H7 (cell line): ENCODE measurements around the gene MARK3. TPM values are rescaled to one million over a fixed set of nuclear protein-coding genes. Genes with fewer than 3 reads are reported as not detected.
"Not testable (repeated sequence)": the region's sequence is repeated elsewhere in the genome, so short reads cannot be mapped to it uniquely, and the experiment has no call there.

ENCODE experiments used
- DNase-seq: peaks from one replicate; pipeline ENCODE4 v3.0.0; 2012
- H3K27me3 ChIP-seq: 2 replicates; pipeline ENCODE4 v1.6.0; 2011; ENCODE audit warnings: mild to moderate bottlenecking, low read length; ENCODE audit not compliant: control insufficient read depth, insufficient read depth
- H3K36me3 ChIP-seq: replicated peaks from 2 replicates; pipeline ENCODE4 v1.5.1; 2011; ENCODE audit warnings: low read length; ENCODE audit not compliant: control insufficient read depth, insufficient read depth
- H3K4me3 ChIP-seq: 2 replicates; pipeline ENCODE4 v1.5.1; 2011; ENCODE audit warnings: low read depth, mild to moderate bottlenecking, control low read depth, low read length, moderate library complexity; ENCODE audit not compliant: insufficient read depth
- total RNA-seq: library from RNA; depleted of rRNA; stranded (reverse); fragments of >200 nt; shearing (Covaris generic); gene quantifications from 2 replicates; pipeline ENCODE4 v1.2.3, GENCODE V29; 2014

MARK3 gene
- total RNA-seq, 1 experiment from 2014 or later, result 66.0 TPM

DNA sequence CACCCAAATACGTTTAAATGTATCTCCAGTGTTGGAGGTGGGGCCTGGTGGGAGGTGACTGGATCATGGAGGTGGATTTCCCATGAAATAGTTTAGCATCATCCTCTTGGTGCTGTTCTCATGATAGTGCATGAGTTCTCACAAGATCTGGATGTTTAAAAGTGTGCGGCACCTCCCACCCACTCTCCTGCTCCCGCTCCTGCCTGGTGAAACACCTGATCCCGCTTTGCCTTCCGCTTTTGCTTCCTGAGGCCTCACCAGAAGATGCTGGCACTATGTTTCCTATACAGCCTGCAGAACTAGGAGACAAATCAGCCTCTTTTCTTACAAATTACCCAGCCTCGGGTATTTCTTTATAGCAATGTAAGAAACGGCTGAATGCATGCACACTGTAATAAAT, 31.1 kb upstream of the MARK3 start:
- H3K27me3 ChIP-seq, result no peaks in the 10 kb centered on the region
- H3K36me3 ChIP-seq, result no peaks in the 10 kb centered on the region
- DNase-seq, result no peak
- no peak overlapping the region for H3K4me3 ChIP-seq

DNA sequence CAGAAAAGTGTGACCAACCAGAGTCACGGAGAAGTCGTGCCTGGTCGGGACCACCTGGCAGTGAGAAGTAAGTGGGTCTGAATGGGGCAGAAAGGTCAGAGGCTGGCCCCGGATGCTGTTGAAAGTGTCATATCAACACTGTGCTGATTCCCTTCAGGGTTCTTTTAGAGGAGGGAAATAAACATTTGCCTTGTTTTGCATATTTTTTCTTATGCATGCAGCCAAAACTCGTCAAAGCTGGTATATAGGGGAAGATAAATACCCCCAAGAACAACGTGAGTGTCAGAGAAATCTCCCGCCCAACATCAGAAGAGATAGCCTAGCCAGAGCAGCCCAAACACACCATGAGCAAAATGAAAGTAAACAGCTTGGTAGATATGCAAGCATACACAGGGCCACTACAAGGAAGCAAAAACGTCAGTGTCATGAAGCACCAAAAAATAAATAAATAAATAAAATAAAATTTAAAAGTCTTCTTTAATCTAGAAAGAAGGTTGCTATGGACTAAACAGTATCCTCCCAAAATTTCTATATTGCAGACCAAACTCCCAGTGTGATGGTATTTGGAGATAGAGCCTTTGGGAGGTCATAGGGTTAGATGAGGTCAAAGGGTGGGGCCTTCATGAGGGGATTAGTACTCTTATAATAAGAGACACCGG, 29.1 kb upstream of the MARK3 start:
- H3K4me3 ChIP-seq, result no peak overlapping the region
- no peak for DNase-seq
- no peaks in the 10 kb centered on the region for H3K27me3 ChIP-seq
- H3K36me3 ChIP-seq, result no peaks in the 10 kb centered on the region

DNA sequence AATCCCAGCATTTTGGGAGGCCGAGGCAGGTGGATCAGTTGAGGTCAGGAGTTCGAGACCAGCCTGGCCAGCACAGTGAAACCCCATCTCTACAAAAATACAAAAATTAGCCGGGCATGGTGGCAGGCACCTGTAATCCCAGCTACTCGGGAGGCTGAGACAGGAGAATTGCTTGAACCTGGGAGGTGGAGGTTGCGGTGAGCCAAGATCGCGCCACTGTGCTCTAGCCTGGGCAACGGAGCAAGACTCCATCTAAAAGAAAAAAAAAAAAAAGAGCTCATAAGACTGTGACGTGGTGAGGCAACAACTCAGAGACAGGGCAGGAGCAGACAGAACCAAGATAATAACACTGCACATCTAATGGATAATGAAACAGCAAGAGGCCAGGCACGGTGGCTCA, 27.7 kb upstream of the MARK3 start:
- H3K4me3 ChIP-seq, DNase-seq, H3K27me3 ChIP-seq, H3K36me3 ChIP-seq: not testable (repeated sequence)

GRCh38 chr14:103360548-103360947, 24.7 kb upstream of the MARK3 start:
- H3K4me3 ChIP-seq, result no peak overlapping the region
- no peaks in the 10 kb centered on the region for H3K27me3 ChIP-seq
- no peak for DNase-seq

GRCh38 chr14:103361867-103362266, 23.3 kb upstream of the MARK3 start:
- Histone ChIP-seq H3K27me3 (no peaks in the 10 kb centered on the region), H3K36me3 (no peaks in the 10 kb centered on the region)
- no peak for DNase-seq

More at GRCh38 chr14:103360548-103360947, 24.7 kb upstream of the MARK3 start:
- H3K36me3 ChIP-seq, result no peaks in the 10 kb centered on the region

GRCh38 chr14:103362780-103363179, 22.4 kb upstream of the MARK3 start:
- DNase-seq, result no peak
- H3K36me3 ChIP-seq, result no peaks in the 10 kb centered on the region
- H3K4me3 ChIP-seq, result no peak overlapping the region
- no peaks in the 10 kb centered on the region for H3K27me3 ChIP-seq

More at GRCh38 chr14:103361867-103362266, 23.3 kb upstream of the MARK3 start:
- no peak overlapping the region for H3K4me3 ChIP-seq

- no peaks in the 10 kb centered on the region for H3K27me3 ChIP-seq
- H3K4me3 ChIP-seq, result no peak overlapping the region
- H3K36me3 ChIP-seq, result no peaks in the 10 kb centered on the region
- DNase-seq, result no peak
Observed at GRCh38 chr14:103366741-103367140, 18.5 kb upstream of the MARK3 start.

DNA sequence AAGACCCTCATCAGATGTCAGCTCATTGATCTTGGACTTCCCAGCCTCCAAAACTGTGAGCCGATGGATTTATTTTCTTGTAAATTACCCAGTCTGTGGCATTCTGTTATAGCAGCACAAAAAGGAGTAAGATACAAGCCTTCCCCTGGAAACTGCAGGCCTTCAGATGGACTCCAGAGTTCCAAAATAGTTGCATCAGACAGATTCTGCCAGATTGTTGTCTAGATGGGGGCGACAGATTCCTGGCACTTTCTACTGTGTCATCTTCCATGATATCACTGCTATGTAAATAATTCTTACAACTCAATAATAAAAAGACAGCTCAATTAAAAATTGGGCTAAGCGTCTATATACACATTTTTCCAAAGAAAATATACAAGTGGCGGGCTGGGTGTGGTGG, 17.2 kb upstream of the MARK3 start:
- Histone ChIP-seq H3K27me3 (no peaks in the 10 kb centered on the region), H3K4me3 (no peak overlapping the region), H3K36me3 (no peaks in the 10 kb centered on the region)
- no peak for DNase-seq

- Histone ChIP-seq H3K36me3 (no peaks in the 10 kb centered on the region), H3K4me3 (no peak overlapping the region), H3K27me3 (no peaks in the 10 kb centered on the region)
- DNase-seq, result no peak
Observed at GRCh38 chr14:103370087-103370486, 15.1 kb upstream of the MARK3 start.

GRCh38 chr14:103372017-103372416, 13.2 kb upstream of the MARK3 start:
- Histone ChIP-seq H3K4me3 (no peak overlapping the region), H3K36me3 (no peaks in the 10 kb centered on the region), H3K27me3 (no peaks in the 10 kb centered on the region)
- DNase-seq, result no peak

DNA sequence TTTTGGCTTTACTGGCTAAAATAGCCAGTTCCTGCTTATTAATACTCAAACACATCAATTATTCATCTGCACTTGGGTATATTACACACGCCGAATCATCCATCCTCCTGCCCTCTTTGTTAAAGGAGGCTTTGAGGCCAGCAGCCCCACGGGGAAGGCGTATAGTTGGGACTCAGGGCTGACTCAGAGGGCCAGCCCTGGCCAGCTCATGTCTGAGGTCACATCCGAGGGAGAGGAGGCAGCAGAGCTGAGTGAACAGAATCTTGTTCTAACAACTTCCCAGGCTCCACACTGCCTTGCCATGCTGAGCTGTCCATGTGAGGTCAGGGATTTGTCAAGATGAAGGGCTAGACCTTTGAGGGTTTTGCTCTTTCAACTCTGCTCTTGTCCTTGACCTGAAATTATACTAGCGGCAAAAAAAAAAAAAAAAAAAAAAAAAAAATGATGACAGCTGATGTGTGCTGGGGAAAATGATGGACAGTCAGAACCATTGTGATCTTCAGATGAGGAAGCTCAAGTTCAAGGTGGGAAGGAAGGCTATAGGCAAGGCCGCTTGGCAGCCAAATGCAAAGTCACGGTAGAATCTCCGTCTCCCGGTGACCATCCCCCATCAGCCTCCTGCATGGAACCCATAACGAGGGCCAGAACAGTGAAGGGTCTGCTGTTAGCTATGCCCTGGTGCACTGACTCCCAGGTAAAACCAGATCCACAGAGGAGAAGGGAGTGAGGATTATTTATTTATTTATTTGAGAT, 12.5 kb upstream of the MARK3 start:
- H3K27me3 ChIP-seq, result no peaks in the 10 kb centered on the region
- H3K36me3 ChIP-seq, result no peaks in the 10 kb centered on the region
- no peak overlapping the region for H3K4me3 ChIP-seq
- peak; percentile 64 for DNase-seq

- DNase-seq, result no peak
- no peak overlapping the region for H3K4me3 ChIP-seq
- H3K36me3 ChIP-seq, result no peaks in the 10 kb centered on the region
- no peaks in the 10 kb centered on the region for H3K27me3 ChIP-seq
Observed at GRCh38 chr14:103374121-103374520, 11.1 kb upstream of the MARK3 start.

- H3K36me3 ChIP-seq, result no peaks in the 10 kb centered on the region
- no peaks in the 10 kb centered on the region for H3K27me3 ChIP-seq
- DNase-seq, result no peak
- no peak overlapping the region for H3K4me3 ChIP-seq
Observed at GRCh38 chr14:103377522-103378037, 7.6 kb upstream of the MARK3 start.

GRCh38 chr14:103378038-103378854, 7.0 kb upstream of the MARK3 start:
- Histone ChIP-seq H3K36me3 (no peaks in the 10 kb centered on the region), H3K27me3 (no peaks in the 10 kb centered on the region), H3K4me3 (no peak overlapping the region)
- no peak for DNase-seq
